ENCODE measurements around the gene ZNF2.

GRCh38 chr2:95206096-95206495 is 40.5 kb downstream of the ZNF2 start:
- TF ChIP-seq EZH2phosphoT487 (IDR thresholded peaks at IDR 0.05; ENCODE audit: low read depth, severe bottlenecking, unreplicated experiment) (no peak), CTCF (IDR thresholded peaks at IDR 0.05; ENCODE audit: poor library complexity) (no peak)
